Choroid plexus epithelial cell (primary cell): ENCODE results near the gene ATP2B3.

Experiments used
- DNase-seq: peaks from one replicate; pipeline ENCODE4 v3.0.0-alpha.2; 2010; ENCODE audit warnings: low read depth
- H3K4me3 ChIP-seq: 2 replicates; pipeline ENCODE4 v1.5.1; 2011; ENCODE audit warnings: low read depth, mild to moderate bottlenecking, control low read depth, low read length, moderate library complexity
- CTCF ChIP-seq: conservative IDR thresholded peaks from 2 replicates; pipeline ENCODE4 v1.5.1; 2011; ENCODE audit warnings: low read depth, mild to moderate bottlenecking, control low read depth, inconsistent platforms, low read length, moderate library complexity

ATP2B3 gene

GRCh38 chrX:153494061-153494460 is 23.4 kb upstream of the ATP2B3 start:
- TF ChIP-seq CTCF = no peak
- peak; percentile 15 for DNase-seq
- H3K4me3 ChIP-seq = no peak overlapping the region

- H3K4me3 ChIP-seq = peak within 1 kb of the TSS; percentile 50
- TF ChIP-seq CTCF = peak; percentile 54
- DNase-seq = peak; percentile 25
Measured at GRCh38 chrX:153494541-153495361, 22.7 kb upstream of the ATP2B3 start, which contains the start of gene BGN. Gene BGN (plus strand): TSS chrX:153494980. CDS start chrX:153504632, 9,652 bp downstream.

- TF ChIP-seq CTCF = no peak
- peak overlapping the region; percentile 50 for H3K4me3 ChIP-seq
- peak; percentile 41 for DNase-seq
Measured at GRCh38 chrX:153495362-153495751, 22.1 kb upstream of the ATP2B3 start.

- no peak for TF ChIP-seq CTCF
- peak overlapping the region; percentile 50 for H3K4me3 ChIP-seq
- DNase-seq = no peak
Measured at GRCh38 chrX:153495903-153496589, 21.4 kb upstream of the ATP2B3 start.

GRCh38 chrX:153496590-153496959 is 20.9 kb upstream of the ATP2B3 start:
- no peak for TF ChIP-seq CTCF
- DNase-seq = no peak
- peak overlapping the region; percentile 50 for H3K4me3 ChIP-seq

- TF ChIP-seq CTCF = no peak
- DNase-seq = no peak
Measured at GRCh38 chrX:153498453-153498852, 19.0 kb upstream of the ATP2B3 start.

More at GRCh38 chrX:153498453-153498852, 19.0 kb upstream of the ATP2B3 start:
- H3K4me3 ChIP-seq = no peak overlapping the region
